HG02852 (cell line): Measurements from ENCODE around the gene STAC3.

Experiments used
- ATAC-seq: cut with Tn5 transposase; IDR thresholded peaks from one replicate; pipeline ENCODE4 v1.9.1; 2021; ENCODE audit warnings: mild to moderate bottlenecking, moderate library complexity; ENCODE audit not compliant: unreplicated experiment

Gene STAC3

GRCh38 chr12:57211791-57212700 is 38.9 kb downstream of the STAC3 start:
- no peak for ATAC-seq

GRCh38 chr12:57210926-57211692 is 39.9 kb downstream of the STAC3 start:
- ATAC-seq: no peak

- ATAC-seq: no peak
Observed at GRCh38 chr12:57210461-57210860, 40.5 kb downstream of the STAC3 start.

- ATAC-seq: no peak
Observed at GRCh38 chr12:57209916-57210315, 41.1 kb downstream of the STAC3 start.

- ATAC-seq: no peak
Observed at GRCh38 chr12:57208631-57209282, 42.2 kb downstream of the STAC3 start.

GRCh38 chr12:57207731-57208630 is 43.0 kb downstream of the STAC3 start:
- no peak for ATAC-seq

GRCh38 chr12:57205931-57206330 is 45.1 kb downstream of the STAC3 start:
- ATAC-seq: no peak

- no peak for ATAC-seq
Observed at GRCh38 chr12:57205186-57205585, 45.8 kb downstream of the STAC3 start.

GRCh38 chr12:57204454-57204853 is 46.5 kb downstream of the STAC3 start:
- ATAC-seq: no peak

- no peak for ATAC-seq
Observed at GRCh38 chr12:57203791-57204190, 47.2 kb downstream of the STAC3 start.

GRCh38 chr12:57203201-57203600 is 47.8 kb downstream of the STAC3 start:
- no peak for ATAC-seq

- no peak for ATAC-seq
Observed at GRCh38 chr12:57202321-57202720, 48.7 kb downstream of the STAC3 start.

- no peak for ATAC-seq
Observed at GRCh38 chr12:57201631-57202030, 49.4 kb downstream of the STAC3 start.

GRCh38 chr12:57201219-57201618 is 49.8 kb downstream of the STAC3 start:
- ATAC-seq: no peak

GRCh38 chr12:57200497-57200896 is 50.5 kb downstream of the STAC3 start:
- ATAC-seq: no peak

- ATAC-seq: no peak
Observed at GRCh38 chr12:57199191-57199590, 51.8 kb downstream of the STAC3 start.

- no peak for ATAC-seq
Observed at GRCh38 chr12:57198329-57198728, 52.7 kb downstream of the STAC3 start.

- no peak for ATAC-seq
Observed at GRCh38 chr12:57196956-57197355, 54.0 kb downstream of the STAC3 start.

- no peak for ATAC-seq
Observed at GRCh38 chr12:57196439-57196838, 54.5 kb downstream of the STAC3 start.

- no peak for ATAC-seq
Observed at GRCh38 chr12:57195611-57196371, 55.2 kb downstream of the STAC3 start.
